WTC11 (cell line): Measurements from ENCODE around the gene BRSK2. TPM values are rescaled to one million over a fixed set of nuclear protein-coding genes. Genes with fewer than 3 reads are reported as not detected.

Experiments
- ATAC-seq: fragments of 200-7000 bp; cut with Tn5 transposase; 2 replicates; pipeline ENCODE4 v1.10.0; 2021; ENCODE audit warnings: mild to moderate bottlenecking, moderate library complexity
- CTCF ChIA-PET: fragments of 300-600 bp; sonication (Branson Sonifier 250); formaldehyde crosslinking; loops from one replicate; lab custom pipeline; 2021; ENCODE audit warnings: antibody characterized with exemption; lab: Charles Lee
- POLR2A ChIA-PET: fragments of 350-600 bp; sonication (Branson Sonifier 250); formaldehyde crosslinking; loops from one replicate; lab custom pipeline; 2021; ENCODE audit warnings: antibody characterized with exemption; lab: Charles Lee
- DNase-seq: peaks from one replicate; pipeline ENCODE4 v3.0.0; 2021; ENCODE audit warnings: low spot score
- H3K27ac Mint-ChIP-seq: 2 replicates; pipeline ENCODE4 v1.8.0; 2021; ENCODE audit warnings: mixed read lengths
- H3K27me3 Mint-ChIP-seq: 2 replicates; pipeline ENCODE4 v1.8.0; 2021; ENCODE audit warnings: low read depth, mild to moderate bottlenecking, moderate library complexity, mixed read lengths
- H3K36me3 Mint-ChIP-seq: 2 replicates; pipeline ENCODE4 v1.8.0; 2021; ENCODE audit warnings: mixed read lengths
- H3K4me1 Mint-ChIP-seq: 2 replicates; pipeline ENCODE4 v1.8.0; 2022; ENCODE audit warnings: mixed read lengths
- H3K4me3 Mint-ChIP-seq: 2 replicates; pipeline ENCODE4 v1.8.0; 2021; ENCODE audit warnings: mild to moderate bottlenecking, moderate library complexity, mixed read lengths
- H3K9me3 Mint-ChIP-seq: 2 replicates; pipeline ENCODE4 v1.8.0; 2021; ENCODE audit warnings: mixed read lengths
- ATF1 ChIP-seq: sonication (generic); formaldehyde crosslinking; IDR thresholded peaks from 2 replicates; pipeline ENCODE4 v1.8.1; 2023; ENCODE audit warnings: mild to moderate bottlenecking, moderate library complexity, missing genetic modification reagents
- ATF6 ChIP-seq: sonication (generic); formaldehyde crosslinking; IDR thresholded peaks from 2 replicates; pipeline ENCODE4 v1.8.1; 2023; ENCODE audit warnings: mild to moderate bottlenecking, missing genetic modification reagents
- CREB1 ChIP-seq: sonication (generic); formaldehyde crosslinking; IDR thresholded peaks from 2 replicates; pipeline ENCODE4 v1.8.0; 2023; ENCODE audit warnings: mild to moderate bottlenecking, missing genetic modification reagents
- CTCF ChIP-seq: fragments of 200-600 bp; IDR thresholded peaks from 2 replicates; pipeline ENCODE4 v1.8.0; 2022; ENCODE audit warnings: antibody characterized with exemption
- EMX1 ChIP-seq: fragments of 250-450 bp; sonication (Bioruptor Pico); IDR thresholded peaks from 2 replicates; pipeline ENCODE4 v1.8.0; 2021; ENCODE audit warnings: mild to moderate bottlenecking
- ESRRA ChIP-seq: sonication (generic); formaldehyde crosslinking; IDR thresholded peaks from 2 replicates; pipeline ENCODE4 v1.8.1; 2022; ENCODE audit warnings: mild to moderate bottlenecking, missing genetic modification reagents, borderline replicate concordance
- ETV6 ChIP-seq: sonication (generic); formaldehyde crosslinking; IDR thresholded peaks from 2 replicates; pipeline ENCODE4 v1.8.1; 2022; ENCODE audit warnings: mild to moderate bottlenecking, missing genetic modification reagents
- FOXK1 ChIP-seq: sonication (generic); formaldehyde crosslinking; IDR thresholded peaks from 2 replicates; pipeline ENCODE4 v1.8.0; 2022; ENCODE audit warnings: mild to moderate bottlenecking, moderate library complexity, missing genetic modification reagents
- MXD4 ChIP-seq: fragments of 250-450 bp; sonication (Bioruptor Pico); IDR thresholded peaks from 2 replicates; pipeline ENCODE4 v1.8.0; 2021; ENCODE audit warnings: mild to moderate bottlenecking, moderate library complexity, borderline replicate concordance
- NFYB ChIP-seq: sonication (generic); formaldehyde crosslinking; conservative IDR thresholded peaks from 2 replicates; pipeline ENCODE4 v1.8.0; 2022; ENCODE audit warnings: low read depth, missing genetic modification reagents
- NR2C2 ChIP-seq: sonication (generic); formaldehyde crosslinking; IDR thresholded peaks from 2 replicates; pipeline ENCODE4 v1.8.0; 2022; ENCODE audit warnings: mild to moderate bottlenecking, missing genetic modification reagents
- SMAD3 ChIP-seq: sonication (generic); formaldehyde crosslinking; IDR thresholded peaks from 2 replicates; pipeline ENCODE4 v1.8.0; 2022; ENCODE audit warnings: missing genetic modification reagents, mild to moderate bottlenecking, borderline replicate concordance
- STAT6 ChIP-seq: sonication (generic); formaldehyde crosslinking; conservative IDR thresholded peaks from 2 replicates; pipeline ENCODE4 v1.8.1; 2023; ENCODE audit warnings: mild to moderate bottlenecking, low read depth, missing genetic modification reagents, moderate library complexity
- TEAD4 ChIP-seq: sonication (generic); formaldehyde crosslinking; IDR thresholded peaks from 2 replicates; pipeline ENCODE4 v1.8.0; 2022; ENCODE audit warnings: mild to moderate bottlenecking, missing genetic modification reagents
- ZMAT4 ChIP-seq: fragments of 250-450 bp; sonication (Bioruptor Pico); IDR thresholded peaks from 2 replicates; pipeline ENCODE4 v1.9.0; 2021; ENCODE audit warnings: mild to moderate bottlenecking
- ZNF121 ChIP-seq: sonication (generic); formaldehyde crosslinking; IDR thresholded peaks from 2 replicates; pipeline ENCODE4 v1.8.0; 2023; ENCODE audit warnings: missing genetic modification reagents
- ZNF138 ChIP-seq: sonication (generic); formaldehyde crosslinking; conservative IDR thresholded peaks from 2 replicates; pipeline ENCODE4 v1.8.1; 2022; ENCODE audit warnings: mild to moderate bottlenecking, moderate library complexity, missing genetic modification reagents
- total RNA-seq: library from RNA; stranded (reverse); gene quantifications from 3 replicates; pipeline ENCODE4 v1.2.3, GENCODE V29; 2021
- TF ChIP-seq, protein P1 (sequence below): sonication (generic); formaldehyde crosslinking; IDR thresholded peaks from 2 replicates; pipeline ENCODE4 v1.8.1; 2023; ENCODE audit warnings: mild to moderate bottlenecking, missing genetic modification reagents, moderate library complexity

BRSK2 gene
- total RNA-seq, 1 experiment from 2014 or later: 34.5 TPM

- TF ChIP-seq ATF1 (CRISPR knock-in tag) (no peak), CREB1 (CRISPR knock-in tag) (no peak), FOXK1 (no peak), ZMAT4 (CRISPR knock-in tag) (no peak), CTCF (no peak), SMAD3 (CRISPR knock-in tag) (no peak), ATF6 (CRISPR knock-in tag) (no peak)
- TF ChIP-seq, all 79 proteins: peak for 0
- Mint-ChIP-seq H3K36me3 (0 out of 2 replicates have a peak, but pooled peaks cover 3% of the 10 kb centered on the region), H3K4me3 (no peak overlapping the region), H3K27ac (no peak overlapping the region), H3K9me3 (0 out of 2 replicates have a peak, but pooled peaks cover 3% of the 10 kb centered on the region), H3K4me1 (peaks cover 8% of the 10 kb centered on the region), H3K27me3 (peaks cover 4% of the 10 kb centered on the region)
- CTCF ChIA-PET: interaction anchor here (0.9 kb wide), 1 partner anchor 112 kb away, joined by 3 read pairs; no protein-coding TSS in a partner anchor
- POLR2A ChIA-PET: no interaction called here
- ATAC-seq (no peak), DNase-seq (no peak)
These were observed 3.4 kb downstream of the BRSK2 start for GRCh38 chr11:1393038-1393710.

DNA sequence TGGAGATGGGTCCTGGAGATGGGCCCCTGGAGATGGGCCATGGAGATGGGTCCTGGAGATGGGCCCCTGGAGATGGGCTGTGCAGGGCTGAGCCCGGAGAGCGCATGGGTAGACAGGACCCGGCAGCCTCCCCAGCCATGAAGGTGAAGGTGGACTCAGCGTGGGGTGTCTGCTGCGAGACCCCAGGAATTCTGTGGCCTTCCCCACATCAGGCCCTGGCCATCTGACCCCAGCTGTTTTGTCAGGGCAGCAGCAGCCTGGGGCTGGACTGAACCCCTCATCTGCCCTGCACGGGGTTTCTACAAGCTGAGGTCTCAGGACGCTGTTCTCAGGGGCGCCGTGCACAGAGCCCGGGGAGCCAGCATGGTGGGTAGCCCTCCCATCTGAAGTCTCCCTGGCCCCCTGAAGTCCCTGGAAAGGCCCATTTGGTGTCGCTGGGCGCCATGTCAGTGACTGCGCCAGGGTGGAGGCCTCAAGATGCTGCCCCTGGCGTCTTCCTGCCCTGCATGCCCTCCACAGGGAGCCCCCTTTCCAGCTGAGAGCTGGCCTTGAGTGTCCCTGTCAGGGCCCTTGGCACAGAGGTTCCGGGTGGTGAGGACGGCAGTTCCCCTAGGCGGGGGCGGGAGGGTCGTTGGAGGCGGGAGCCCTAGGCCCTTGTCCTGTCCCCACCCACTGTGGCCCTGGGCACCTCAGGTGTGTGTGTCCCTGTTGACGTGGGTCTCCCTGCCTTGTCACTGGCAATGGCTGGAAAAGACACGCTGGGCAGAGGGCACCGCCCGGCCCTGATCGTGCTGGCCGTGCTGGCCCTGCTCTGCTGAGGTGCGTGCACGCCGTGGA, 5.4 kb downstream of the BRSK2 start:
- no peak overlapping the region for H3K27ac Mint-ChIP-seq
- 0 out of 2 replicates have a peak, but pooled peaks cover 3% of the 10 kb centered on the region for H3K9me3 Mint-ChIP-seq
- CTCF ChIA-PET: no interaction called here
- POLR2A ChIA-PET: no interaction called here
- no peak for ATAC-seq
- peaks cover 8% of the 10 kb centered on the region for H3K4me1 Mint-ChIP-seq
- no peak for DNase-seq
- no peaks in the 10 kb centered on the region; the same call in 1 of the 2 replicates for H3K27me3 Mint-ChIP-seq
- 0 out of 2 replicates have a peak, but pooled peaks cover 3% of the 10 kb centered on the region for H3K36me3 Mint-ChIP-seq
- H3K4me3 Mint-ChIP-seq: no peak overlapping the region
- TF ChIP-seq ZNF121 (CRISPR knock-in tag) (no peak), MXD4 (CRISPR knock-in tag) (no peak), ZNF138 (no peak), NFYB (no peak), ETV6 (no peak), EMX1 (CRISPR knock-in tag) (no peak)
- TF ChIP-seq, protein P1, sequence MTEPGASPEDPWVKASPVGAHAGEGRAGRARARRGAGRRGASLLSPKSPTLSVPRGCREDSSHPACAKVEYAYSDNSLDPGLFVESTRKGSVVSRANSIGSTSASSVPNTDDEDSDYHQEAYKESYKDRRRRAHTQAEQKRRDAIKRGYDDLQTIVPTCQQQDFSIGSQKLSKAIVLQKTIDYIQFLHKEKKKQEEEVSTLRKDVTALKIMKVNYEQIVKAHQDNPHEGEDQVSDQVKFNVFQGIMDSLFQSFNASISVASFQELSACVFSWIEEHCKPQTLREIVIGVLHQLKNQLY (CRISPR knock-in tag): no peak

- no peak for DNase-seq
- 0 out of 2 replicates have a peak, but pooled peaks cover 3% of the 10 kb centered on the region for H3K36me3 Mint-ChIP-seq
- no peak overlapping the region for H3K27ac Mint-ChIP-seq
- TF ChIP-seq ESRRA (CRISPR knock-in tag) (no peak), STAT6 (CRISPR knock-in tag) (no peak), ZNF138 (no peak), NR2C2 (CRISPR knock-in tag) (no peak), TEAD4 (CRISPR knock-in tag) (no peak)
- H3K4me3 Mint-ChIP-seq: no peak overlapping the region
- no peaks in the 10 kb centered on the region; the same call in 1 of the 2 replicates for H3K27me3 Mint-ChIP-seq
- CTCF ChIA-PET: no interaction called here
- POLR2A ChIA-PET: no interaction called here
- H3K9me3 Mint-ChIP-seq: 0 out of 2 replicates have a peak, but pooled peaks cover 3% of the 10 kb centered on the region
- no peak for ATAC-seq
- H3K4me1 Mint-ChIP-seq: peaks cover 8% of the 10 kb centered on the region
These were observed 6.1 kb downstream of the BRSK2 start for GRCh38 chr11:1395773-1396374.
